GF-D8 (cell line): ENCODE measurements around the gene MAL.

Experiments used
- DNase-seq: peaks from one replicate; lab custom pipeline; 2025; lab: John Stamatoyannopoulos, UW

Gene MAL

DNA sequence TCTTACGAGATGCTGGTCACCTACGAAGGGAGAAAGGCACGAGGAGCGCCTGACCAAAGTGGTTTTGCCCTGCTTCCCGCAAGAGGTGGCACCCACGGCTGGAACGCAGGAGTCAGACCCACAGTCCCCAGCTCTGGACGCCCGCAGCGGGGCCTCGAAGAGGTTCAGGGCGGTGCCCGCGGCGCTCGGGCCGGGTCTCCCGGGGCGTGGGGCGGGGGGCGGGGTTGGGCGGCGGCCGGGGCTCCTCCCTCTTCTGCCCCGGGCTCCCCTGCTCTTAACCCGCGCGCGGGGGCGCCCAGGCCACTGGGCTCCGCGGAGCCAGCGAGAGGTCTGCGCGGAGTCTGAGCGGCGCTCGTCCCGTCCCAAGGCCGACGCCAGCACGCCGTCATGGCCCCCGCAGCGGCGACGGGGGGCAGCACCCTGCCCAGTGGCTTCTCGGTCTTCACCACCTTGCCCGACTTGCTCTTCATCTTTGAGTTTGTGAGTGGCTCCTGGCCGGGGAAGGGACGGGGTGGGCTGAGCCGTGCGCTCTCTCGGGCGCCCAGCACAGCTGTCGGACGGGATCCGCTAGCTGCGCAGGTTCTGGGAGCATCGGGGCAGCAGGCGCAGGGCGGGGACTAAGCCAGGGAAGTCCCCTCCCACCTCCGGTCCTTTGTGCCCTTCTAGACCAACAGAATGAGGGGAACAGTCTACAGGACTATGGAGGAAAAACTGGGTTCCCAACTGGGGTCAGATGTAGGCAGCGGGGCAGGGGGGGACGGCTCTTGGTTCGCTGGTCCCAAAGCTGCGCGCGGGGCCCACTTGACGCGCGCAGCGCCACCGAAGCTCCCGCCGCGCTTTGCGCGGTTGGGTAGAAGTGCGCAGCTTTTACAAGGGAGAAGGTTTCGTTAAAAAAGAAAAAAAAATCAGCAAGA is at the start of gene MAL:
Gene MAL, plus strand, starts transcription at position 303 of the 914 bp plus-strand sequence. Its CDS starts 85 bp downstream, at position 388.
- DNase-seq = no peak

DNA sequence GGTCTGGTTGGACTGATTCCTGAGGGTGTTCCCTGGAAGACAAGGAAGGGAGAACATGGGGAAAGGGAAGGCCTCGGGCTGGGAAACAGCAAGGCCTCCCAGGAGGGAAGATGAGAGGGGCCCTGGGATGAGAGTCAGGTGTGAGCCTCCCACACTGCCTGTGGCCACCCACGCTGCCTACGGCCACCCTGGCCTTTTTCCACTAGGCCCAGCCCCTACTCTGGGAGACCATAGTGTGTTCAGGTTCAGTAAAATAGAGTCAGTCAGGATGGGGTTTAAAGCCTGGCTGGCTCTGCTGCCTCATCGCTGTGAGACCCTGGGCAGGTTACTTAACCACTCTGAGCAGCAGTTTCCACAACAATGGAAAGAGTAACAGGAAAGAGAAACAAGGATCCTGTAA is 47.7 kb upstream of the MAL start:
- DNase-seq = no peak

DNA sequence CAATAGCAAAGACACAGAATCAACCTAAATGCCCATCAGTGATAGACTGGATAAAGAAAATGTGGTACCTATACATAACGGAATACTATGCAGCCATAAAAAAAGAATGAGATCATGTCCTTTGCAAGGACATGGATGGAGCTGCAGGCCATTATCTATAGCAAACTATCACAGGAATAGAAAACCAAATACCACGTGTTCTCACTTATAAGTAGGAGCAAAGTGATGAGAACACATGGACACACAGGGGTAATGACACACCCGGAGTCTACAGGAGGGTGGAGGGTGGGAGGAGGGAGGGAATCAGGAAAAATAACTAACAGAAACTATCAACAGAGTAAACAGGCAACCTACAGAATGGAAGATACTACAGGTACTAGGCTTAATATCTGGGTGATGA is 46.6 kb upstream of the MAL start:
- no peak for DNase-seq

DNA sequence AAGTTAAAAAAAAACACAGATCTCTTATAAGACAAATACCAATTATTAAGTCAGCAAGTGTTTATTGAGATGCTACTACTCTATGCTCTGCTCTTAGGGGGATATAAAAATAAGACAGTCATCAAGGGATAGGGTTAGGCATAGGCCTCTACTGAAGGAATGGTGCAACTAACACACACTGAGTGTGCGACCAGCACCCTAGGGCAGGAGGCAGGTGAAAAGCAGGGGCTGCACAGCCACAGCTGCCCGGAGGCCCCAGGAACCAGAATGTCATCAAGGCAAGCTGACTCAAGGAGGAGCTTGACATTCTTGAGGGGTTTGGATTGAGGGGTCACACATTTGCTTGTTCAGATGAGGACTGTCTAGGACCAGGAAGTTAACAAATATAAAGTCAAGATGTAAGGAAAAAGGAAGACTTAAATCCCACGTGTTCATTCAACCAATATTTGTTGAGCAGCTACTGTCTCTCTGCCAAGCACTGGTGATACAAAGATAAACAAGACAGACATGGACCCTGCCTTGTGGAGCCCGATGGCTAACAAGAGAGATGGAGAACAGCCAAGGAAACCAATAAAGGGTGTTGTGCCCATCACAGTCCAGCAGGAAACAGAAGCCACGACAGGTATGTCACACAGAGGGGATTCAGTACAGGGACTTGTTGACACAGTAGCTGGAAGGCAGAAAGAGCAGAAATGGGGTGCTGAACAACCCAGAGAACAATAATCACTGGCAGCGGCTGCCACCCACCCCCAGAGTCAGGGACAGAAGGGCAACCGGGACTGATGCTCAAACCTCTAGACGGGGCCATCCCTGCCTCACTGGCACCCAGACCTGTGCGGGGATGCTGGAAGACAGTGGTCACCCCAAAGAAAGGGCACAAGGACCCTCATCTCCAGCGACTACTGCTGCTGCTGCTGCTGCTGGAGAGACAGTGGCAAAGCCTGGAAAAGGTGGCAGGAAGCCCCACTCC is 45.8 kb upstream of the MAL start:
- no peak for DNase-seq

DNA sequence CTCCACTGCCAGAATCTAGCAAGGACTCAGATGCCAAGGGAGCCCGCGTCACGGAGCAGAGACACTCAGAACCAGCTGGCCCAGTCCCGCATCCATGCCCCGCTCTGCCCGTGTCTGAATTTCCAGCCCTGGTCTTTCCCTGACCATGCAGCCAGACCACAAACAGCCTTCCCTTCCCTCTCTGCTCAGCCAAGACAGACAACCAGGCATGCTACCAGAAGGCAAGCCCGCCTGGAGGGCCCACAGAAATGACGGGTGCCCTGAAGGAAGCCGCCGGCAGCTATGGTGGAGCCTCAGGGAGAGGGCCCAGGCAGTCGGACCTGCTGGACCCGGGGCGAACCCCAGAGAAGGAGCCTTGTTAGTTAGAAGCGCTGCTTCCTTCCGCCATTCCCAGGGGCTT is 45.1 kb upstream of the MAL start:
- DNase-seq = no peak

DNA sequence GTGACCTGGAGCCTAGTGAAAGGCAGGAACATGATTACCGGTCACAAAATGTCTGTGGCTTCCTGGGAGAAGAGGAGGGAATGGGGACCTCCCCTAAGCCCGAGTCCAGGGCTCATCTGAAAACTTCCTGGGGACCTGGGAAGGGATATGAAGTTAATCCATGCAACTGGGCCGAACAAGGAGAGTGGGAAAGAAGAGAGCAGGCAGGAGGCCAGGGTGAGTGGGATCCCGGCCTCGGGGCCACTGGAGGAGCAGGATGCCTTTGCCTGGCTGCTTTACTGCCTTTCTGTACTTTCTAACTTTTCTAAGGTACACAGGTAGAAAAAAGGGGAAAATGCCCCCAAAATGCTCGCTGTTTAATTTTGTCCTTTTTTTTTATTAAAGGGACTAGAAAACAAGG is 43.4 kb upstream of the MAL start:
- DNase-seq = no peak

DNA sequence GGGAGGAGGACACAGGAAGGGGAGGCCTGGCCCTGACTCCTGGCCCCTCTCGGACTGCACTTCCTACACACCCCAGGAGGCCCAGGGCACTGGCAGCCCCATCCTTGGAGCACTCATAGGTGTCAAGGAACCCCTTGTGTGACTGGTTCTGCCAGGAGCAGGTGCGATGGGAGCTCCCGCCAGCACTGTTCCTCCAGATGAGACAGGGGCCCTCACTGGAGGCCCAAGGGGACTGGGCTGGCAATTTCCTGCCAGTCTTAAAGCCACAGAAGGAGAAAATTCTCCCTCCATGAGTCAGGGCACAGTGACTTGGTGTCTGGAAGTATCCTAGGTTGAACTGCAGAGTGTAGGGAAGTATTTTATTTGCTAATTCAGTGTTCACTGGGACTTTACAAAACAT is 42.8 kb upstream of the MAL start:
- no peak for DNase-seq

DNA sequence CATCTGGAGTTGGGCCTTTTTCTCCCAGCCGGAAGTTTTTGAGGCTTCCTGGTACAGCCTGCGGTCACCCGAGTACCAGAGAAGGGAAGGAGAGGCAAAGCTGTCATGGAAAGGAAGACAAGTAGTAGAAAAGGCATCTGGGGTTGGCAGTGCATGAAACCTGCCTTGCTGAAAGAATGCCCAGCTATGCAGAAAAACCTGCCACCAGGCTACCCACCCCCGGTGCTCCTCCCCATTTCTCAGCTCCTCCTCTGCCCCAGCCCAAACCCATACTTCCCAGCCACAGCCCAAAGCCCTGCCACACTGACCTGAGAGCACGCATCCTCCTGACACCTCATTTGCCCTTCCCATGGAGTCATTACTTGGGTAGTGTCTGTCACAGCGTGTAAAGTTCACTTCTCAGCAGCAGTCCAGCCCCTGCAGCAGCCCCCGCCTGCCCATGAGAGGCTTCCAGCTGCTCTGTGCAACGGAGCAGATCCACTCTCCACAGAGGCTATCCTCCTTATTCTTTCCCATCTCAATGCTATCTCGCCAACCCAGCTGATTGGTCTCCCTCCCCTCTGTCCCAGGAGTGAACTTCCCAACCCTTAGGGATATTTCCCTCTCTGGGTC is 40.4 kb upstream of the MAL start:
- DNase-seq = no peak

DNA sequence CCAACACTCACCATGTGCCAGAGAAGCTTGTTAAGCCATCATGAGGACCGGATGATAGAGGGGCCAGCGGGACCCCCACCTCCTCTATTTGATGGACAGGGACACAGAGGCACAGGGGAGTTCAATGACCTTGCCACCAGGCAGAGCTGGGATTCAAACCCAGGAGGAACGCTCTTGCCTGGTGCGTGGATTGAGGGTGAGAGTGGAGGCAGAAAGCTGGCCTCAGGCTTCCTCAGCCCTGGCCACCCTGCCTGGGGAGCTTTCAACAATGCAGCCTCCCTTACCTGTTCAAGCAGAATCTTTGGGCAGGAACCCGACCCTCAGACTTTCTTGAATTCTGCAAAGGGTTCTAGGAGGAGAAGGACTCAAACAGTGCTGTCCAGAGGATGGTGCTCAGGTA is 39.9 kb upstream of the MAL start:
- DNase-seq = no peak

DNA sequence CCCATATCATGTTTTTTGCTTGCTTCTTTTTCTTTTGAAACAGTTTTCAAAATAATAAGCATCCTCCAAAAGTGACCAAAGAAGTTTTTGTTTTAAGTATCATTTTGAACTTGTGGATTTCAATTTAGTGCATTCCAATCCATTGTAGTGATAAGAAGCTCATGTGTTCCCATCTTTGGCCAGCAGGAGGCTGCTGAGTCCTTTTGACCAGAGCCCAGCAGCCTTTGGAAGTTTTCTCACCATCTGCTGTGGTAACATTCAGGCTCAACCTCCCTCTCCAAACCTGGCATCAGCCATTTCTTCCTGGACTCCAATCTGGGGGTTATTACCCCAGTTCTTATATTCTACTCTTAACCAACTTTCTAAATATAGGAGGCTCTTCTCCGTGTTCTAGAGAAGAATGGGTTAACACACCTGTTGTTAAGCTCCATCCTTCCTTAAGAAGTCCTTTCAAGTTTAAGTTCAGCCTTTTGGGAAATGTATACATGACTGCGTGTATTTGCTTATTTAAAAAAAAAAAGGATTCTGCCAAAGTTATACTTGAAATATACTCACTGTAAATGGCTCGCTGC is 39.0 kb upstream of the MAL start:
- no peak for DNase-seq

DNA sequence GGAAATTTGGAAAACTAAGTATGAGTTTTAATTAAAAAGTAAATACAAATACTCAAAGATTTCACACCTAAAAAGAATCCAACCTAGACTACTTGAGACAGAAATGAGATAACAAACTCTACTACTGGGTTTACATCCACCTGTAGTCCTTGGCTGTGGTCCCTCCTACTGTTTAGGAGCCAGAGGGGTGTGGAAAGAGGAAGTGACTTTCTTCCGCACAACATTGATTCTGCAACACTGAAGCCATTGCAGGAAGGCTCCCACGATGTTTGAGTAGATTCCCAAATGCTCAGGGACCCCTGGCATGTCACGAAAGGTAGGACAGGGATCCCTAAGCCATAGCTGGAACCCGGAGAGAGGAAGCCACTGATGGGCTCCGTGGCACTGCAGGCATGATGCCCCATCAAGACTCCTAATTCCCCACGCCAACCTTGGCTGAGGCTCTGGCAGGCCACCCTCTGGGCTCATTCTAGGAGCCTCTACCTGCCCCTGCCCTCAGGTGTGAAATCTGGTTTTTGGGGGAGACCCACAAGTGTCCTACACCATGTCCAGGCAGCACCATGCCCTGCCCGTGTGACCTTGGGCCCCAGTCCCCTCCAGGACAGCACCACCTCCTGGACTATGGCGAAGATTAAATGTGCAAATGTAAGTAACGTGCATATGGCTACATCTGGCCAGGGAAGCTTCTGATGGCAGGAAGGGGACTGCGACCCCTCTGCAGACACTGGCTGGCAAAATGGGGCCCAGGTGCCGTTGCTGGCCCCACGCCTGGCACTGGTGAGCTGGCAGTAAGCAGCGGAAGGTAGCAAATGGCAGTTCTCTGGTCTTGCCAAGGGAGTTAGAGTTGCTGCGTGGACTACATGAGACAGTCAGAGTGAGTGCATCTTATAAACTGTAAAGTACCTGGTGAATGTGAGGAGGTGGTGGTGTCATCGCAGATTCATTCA is 38.2 kb upstream of the MAL start:
- DNase-seq = peak; percentile 2

DNA sequence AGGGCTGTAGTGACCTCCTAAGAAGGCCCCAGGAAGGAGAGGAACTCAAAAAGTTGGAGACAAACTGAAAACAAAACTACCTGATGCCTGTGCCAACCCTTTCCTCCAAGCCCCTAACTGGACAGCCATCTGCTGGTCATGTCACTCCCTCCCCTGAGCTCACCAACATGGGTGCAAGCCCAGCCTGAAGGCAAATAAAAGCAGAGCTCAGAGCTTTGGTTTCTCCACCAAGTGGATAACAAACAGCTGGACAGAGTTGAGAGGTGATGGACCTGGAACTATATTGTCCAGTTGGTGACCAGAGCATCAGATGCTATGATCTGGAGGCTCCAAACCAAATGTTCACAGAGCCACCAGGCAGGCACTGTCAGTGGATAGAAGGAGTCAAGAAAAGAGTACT is 34.6 kb upstream of the MAL start:
- DNase-seq = no peak

DNA sequence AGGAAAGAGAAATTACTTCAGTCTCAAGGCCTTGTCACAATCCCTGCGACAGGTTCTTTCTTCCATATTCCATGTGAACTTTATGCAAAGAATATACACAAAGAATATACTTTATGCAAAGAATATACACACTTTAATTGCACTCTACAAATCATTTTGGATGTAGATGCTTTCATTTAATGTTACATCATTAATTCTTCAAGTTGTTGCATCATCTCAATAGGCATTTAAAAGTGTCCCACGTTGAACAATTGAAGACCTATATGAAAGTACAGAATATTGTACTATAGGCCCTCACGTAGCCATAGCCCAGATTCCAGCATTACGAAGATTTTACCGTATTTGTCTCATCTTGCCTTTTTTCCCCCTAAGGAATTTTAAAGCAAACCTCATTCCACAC is 33.1 kb upstream of the MAL start:
- no peak for DNase-seq

DNA sequence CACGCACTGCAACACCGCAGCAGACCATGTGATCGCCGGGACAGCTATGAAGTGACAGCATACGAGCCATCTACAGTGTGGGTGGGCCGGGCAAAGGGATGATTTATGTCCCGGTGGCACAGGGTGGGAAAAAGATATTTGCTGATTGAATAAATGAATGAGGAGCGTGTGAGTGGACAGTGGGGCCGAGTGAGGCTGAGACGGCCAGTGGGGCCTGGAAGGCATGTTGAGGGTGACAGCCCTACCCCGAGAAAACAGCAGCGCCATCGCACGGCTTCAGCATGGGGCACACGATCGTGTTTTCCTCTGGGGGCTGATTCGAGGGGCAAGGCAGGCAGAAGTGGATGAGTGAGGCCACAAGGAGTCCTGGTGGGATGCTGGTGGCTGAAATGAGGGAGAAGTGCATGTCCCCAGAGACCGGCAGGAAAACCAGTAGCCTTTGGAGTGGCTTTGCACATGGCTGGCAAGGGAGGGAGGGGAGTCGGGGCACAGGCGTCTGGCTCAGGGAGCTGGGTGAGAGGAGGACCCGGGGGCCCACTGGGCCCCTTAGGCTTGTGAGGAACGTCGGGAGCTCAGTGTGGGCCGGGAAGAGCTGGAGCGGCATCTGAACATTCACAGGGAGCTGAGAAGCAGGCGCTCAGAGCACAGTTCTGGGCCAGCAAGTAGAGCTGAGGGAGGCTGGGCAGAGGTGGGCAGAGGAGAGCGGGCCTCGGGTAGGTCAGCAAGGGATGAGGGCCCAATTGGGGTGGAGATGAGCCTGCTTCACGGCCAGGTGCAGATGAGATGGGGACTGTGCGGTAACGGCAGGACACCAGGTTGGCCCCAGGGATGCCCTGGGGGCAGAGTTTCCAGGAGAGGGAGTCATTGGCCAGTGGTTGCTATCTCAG is 32.1 kb upstream of the MAL start:
- no peak for DNase-seq

DNA sequence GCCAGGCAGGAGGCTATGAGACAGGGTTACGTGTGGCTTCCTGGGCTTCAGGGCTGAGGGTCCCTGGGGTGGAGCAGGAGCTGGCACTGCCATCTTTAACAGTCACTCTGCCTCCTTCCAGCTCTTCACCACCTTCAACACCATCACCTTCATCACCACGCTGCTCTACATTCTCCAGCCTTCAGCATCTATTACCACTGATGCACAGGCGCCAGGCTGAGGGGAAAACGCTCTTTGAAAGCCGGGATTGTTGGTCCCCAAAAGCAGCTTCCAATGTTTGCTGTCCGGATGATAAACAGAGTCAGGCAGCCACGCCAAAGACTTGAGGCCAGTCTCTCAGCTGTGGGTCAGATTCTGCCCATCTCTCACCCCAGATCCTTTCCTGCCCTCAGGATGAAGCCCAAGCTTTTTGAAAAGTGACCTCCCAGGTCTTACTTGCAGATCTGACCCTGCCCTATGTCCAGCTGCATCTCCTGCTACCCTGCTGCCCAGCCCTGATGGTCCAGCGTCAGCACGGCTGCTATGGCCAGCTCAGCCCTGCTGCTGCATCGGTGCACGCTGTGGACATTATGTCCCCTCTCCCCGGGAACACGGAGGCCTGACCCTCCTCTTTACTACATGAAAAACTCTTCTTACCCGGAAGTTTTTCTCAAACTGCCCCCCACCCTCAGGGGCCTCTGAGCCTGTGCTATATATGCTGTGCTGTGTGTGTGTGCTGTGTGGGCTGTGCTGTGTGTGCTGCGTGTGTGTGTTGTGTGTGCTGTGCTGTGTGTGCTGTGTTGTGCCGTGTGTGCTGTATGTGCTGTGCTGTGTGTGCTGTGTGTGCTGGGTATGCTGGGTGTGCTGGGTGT is 31.2 kb upstream of the MAL start:
- DNase-seq = no peak

DNA sequence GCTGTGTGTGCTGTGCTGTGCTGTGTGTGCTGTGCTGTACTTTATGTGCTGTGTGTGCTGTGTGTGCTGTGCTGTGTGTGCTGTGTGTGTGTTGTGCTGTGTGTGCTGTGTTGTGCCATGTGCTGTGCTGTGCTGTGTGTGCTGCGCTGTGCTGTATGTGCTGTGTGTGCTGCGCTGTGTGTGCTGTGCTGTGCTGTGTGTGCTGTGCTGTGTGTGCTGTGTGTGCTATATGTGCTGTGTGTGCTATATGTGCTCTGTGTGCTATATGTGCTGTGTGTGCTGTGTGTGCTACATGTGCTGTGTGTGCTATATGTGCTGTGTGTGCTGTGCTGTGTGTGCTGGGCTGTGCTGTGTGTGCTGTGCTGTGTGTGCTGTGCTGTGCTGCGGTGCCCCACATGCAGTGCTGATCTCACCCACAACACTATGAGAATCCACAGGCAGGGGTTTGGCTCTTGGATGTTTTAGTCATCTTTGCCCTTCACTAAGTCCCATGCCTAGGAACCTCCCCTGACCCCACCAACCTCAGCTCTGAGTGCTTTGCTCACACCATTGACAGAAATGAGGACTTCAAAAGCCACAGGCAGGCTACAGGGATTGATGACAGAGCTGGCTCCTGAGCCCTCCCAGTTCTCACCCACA is 30.5 kb upstream of the MAL start:
- no peak for DNase-seq

DNA sequence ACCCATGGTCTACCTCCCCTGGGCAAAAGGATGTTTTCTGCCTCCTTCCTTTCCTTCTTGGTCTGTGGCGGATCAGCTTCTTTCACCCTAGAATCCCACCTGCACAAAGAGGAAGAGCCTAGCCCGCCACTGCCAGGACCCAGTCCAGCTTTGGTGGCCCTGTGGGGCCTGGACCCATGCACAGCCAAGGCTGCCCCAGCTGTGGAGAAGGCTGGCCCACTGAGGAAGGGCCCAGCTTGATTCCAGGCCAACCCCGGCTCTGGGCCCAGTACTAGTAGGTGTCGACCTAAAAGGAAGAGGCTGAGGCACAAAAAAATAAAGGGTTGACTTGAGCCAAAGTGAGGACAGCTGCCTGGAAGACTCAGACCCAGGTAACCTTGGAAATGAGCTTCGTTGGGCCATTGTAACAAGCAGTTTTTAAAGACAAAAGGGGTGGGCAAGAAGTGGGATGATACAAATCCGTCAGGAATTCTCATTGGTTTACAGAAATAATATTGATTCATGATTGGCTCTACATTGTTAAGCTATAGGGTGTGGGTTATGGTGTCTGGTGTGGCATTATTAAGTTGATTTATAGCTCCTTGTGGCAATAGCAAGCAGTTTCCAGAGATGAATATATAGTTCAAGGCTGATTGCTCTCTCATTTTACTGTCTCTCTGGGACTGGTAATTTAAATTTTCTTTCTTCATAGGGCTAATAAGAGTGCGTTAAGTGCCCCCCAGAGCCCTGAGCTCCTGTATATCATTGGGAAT is 29.8 kb upstream of the MAL start:
- no peak for DNase-seq
